Upper lobe of left lung (tissue), 4 donors: ENCODE data around the gene PARD3B.

Experiments
- EP300 ChIP-seq, 4 donors: sonication (generic); formaldehyde crosslinking; IDR thresholded peaks; one replicate each; pipeline ENCODE4 v1.5.1; 2017; ENCODE audit warnings: antibody characterized with exemption in 4 of 4, control low read depth in 2 of 4
- POLR2AphosphoS5 ChIP-seq, 2 donors: sonication (generic); formaldehyde crosslinking; IDR thresholded peaks; one replicate each; pipeline ENCODE4 v1.5.1; 2017; ENCODE audit warnings: antibody characterized with exemption in 2 of 2
- TF ChIP-seq, protein P1 (sequence below), 6 experiments: fragments of 450-650 bp in 4 of 6; fragments of 200-600 bp in 2 of 6; sonication (generic) in 2 of 6; IDR thresholded peaks; one replicate each; pipeline ENCODE4 v1.5.1; 2016 to 2019; ENCODE audit warnings: antibody characterized with exemption in 6 of 6

- TF ChIP-seq, protein P1, sequence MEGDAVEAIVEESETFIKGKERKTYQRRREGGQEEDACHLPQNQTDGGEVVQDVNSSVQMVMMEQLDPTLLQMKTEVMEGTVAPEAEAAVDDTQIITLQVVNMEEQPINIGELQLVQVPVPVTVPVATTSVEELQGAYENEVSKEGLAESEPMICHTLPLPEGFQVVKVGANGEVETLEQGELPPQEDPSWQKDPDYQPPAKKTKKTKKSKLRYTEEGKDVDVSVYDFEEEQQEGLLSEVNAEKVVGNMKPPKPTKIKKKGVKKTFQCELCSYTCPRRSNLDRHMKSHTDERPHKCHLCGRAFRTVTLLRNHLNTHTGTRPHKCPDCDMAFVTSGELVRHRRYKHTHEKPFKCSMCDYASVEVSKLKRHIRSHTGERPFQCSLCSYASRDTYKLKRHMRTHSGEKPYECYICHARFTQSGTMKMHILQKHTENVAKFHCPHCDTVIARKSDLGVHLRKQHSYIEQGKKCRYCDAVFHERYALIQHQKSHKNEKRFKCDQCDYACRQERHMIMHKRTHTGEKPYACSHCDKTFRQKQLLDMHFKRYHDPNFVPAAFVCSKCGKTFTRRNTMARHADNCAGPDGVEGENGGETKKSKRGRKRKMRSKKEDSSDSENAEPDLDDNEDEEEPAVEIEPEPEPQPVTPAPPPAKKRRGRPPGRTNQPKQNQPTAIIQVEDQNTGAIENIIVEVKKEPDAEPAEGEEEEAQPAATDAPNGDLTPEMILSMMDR (IDR thresholded peaks at IDR 0.05): no peak
- TF ChIP-seq POLR2AphosphoS5 (IDR thresholded peaks at IDR 0.05) (no peak), EP300 (IDR thresholded peaks at IDR 0.05) (no peak)
These were observed 949.4 kb downstream of the PARD3B start for GRCh38 chr2:205494537-205495235.
